ENCODE results near the gene CYP2W1.
"Not testable (repeated sequence)": the region's sequence is repeated elsewhere in the genome, so short reads cannot be mapped to it uniquely, and the experiment has no call there.

The CYP2W1 gene

GRCh38 chr7:983004-983615 is at the start of gene CYP2W1:
Gene CYP2W1, plus strand, starts transcription at chr7:983181. Its CDS starts 31 bp downstream, at chr7:983212.
- DNase-seq = no peak

- no peak for DNase-seq
These were observed 48.4 kb upstream of the CYP2W1 start for GRCh38 chr7:934469-935163.

- DNase-seq = no peak
These were observed 47.7 kb upstream of the CYP2W1 start for GRCh38 chr7:935164-935873.

- DNase-seq = no peak
These were observed 47.1 kb upstream of the CYP2W1 start for GRCh38 chr7:935874-936385.

- DNase-seq = no peak
These were observed 46.5 kb upstream of the CYP2W1 start for GRCh38 chr7:936386-937054.

- DNase-seq = no peak
These were observed 45.0 kb upstream of the CYP2W1 start for GRCh38 chr7:937856-938484.

GRCh38 chr7:938546-939185 is 44.3 kb upstream of the CYP2W1 start:
- DNase-seq = no peak

- DNase-seq = no peak
These were observed 43.1 kb upstream of the CYP2W1 start for GRCh38 chr7:939843-940242.

- no peak for DNase-seq
These were observed 42.2 kb upstream of the CYP2W1 start for GRCh38 chr7:940599-941408.

- not testable (repeated sequence) for DNase-seq
These were observed 39.2 kb upstream of the CYP2W1 start for GRCh38 chr7:943793-944192.

- no peak for DNase-seq
These were observed 38.2 kb upstream of the CYP2W1 start for GRCh38 chr7:944744-945143.

GRCh38 chr7:945147-945555 is 37.8 kb upstream of the CYP2W1 start:
- no peak for DNase-seq

- no peak for DNase-seq
These were observed 37.3 kb upstream of the CYP2W1 start for GRCh38 chr7:945556-946255.

GRCh38 chr7:946256-946996 is 36.6 kb upstream of the CYP2W1 start:
- DNase-seq = no peak

- DNase-seq = no peak
These were observed 35.4 kb upstream of the CYP2W1 start for GRCh38 chr7:947391-948210.

- no peak for DNase-seq
These were observed 33.7 kb upstream of the CYP2W1 start for GRCh38 chr7:949021-949934.

- DNase-seq = no peak
These were observed 31.0 kb upstream of the CYP2W1 start for GRCh38 chr7:951881-952547.
